Cardiac muscle cell (in vitro differentiated cells and primary cell): ENCODE data around the gene PNPLA6. TPM values are rescaled to one million over a fixed set of nuclear protein-coding genes. Genes with fewer than 3 reads are reported as not detected.
A peak's percentile ranks its signal among the peaks of the same experiment; 100 is the strongest.

Experiments used
- DNase-seq, 2 donors: peaks; one replicate each; pipeline versions ENCODE4 v3.0.0 to v3.0.0-alpha.2; 2010 to 2017; ENCODE audit warnings: low read depth in 1 of 2, low spot score in 1 of 2
- H3K27ac ChIP-seq: fragments of 200-600 bp; sonication (generic); 2 replicates; pipeline ENCODE4 v1.5.1; 2016
- H3K27me3 ChIP-seq: fragments of 200-600 bp; sonication (generic); 2 replicates; pipeline ENCODE4 v1.6.0; 2016; ENCODE audit warnings: control low read depth
- H3K36me3 ChIP-seq: fragments of 200-600 bp; sonication (generic); 2 replicates; pipeline ENCODE4 v1.5.1; 2016; ENCODE audit warnings: control low read depth
- H3K4me1 ChIP-seq: fragments of 200-600 bp; sonication (generic); 2 replicates; pipeline ENCODE4 v1.8.1; 2017; ENCODE audit warnings: low read depth, mild to moderate bottlenecking, mixed run types
- H3K4me3 ChIP-seq: fragments of 200-600 bp; sonication (generic); 2 replicates; pipeline ENCODE4 v1.5.1; 2016; ENCODE audit warnings: mild to moderate bottlenecking
- H3K9me3 ChIP-seq: fragments of 200-600 bp; sonication (generic); 2 replicates; pipeline ENCODE4 v1.5.1; 2017; ENCODE audit warnings: low read depth, mild to moderate bottlenecking, control low read depth
- polyA plus RNA-seq: library from polyadenylated mRNA; unstranded; fragments of >200 nt; fragmentation: Nextera tagmentation; extraction: Ambion mirVana; gene quantifications from 2 replicates; pipeline ENCODE4 v1.2.1, GENCODE V29; 2016
- total RNA-seq: library from RNA; depleted of rRNA; stranded (reverse); fragments of >200 nt; gene quantifications from 2 replicates; pipeline ENCODE4 v1.2.3, GENCODE V29; 2016
- TF ChIP-seq, protein P1 (sequence below): IDR thresholded peaks from 2 replicates; pipeline ENCODE4 v1.5.1; 2012; ENCODE audit warnings: low read depth, mild to moderate bottlenecking, low read length

PNPLA6 gene
- total and polyA plus RNA-seq, 2 experiments from 2014 or later, result 29.3 to 56.4 TPM

DNA sequence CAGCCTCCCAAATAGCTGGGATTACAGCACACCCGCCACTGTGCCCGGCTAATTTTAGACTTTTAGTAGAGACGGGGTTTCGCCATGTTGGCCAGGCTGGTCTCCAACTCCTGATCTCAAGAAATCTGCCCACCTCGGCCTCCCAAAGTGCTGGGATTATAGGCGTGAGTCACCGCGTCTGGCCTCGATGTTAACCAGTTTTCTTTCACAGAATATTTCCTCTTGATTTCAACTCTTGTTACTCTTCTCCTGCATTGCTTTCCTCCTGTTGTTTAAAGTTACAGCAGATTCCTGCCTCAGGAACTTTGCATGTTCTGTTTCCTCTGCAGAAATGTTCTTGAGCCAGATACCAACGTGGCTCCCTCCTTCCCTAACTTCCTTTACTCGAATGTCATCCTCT, 43.0 kb upstream of the PNPLA6 start:
- Histone ChIP-seq H3K27me3 (peaks cover 9% of the 10 kb centered on the region), H3K9me3 (no peaks in the 10 kb centered on the region), H3K36me3 (no peaks in the 10 kb centered on the region), H3K4me3 (no peak overlapping the region), H3K27ac (no peak overlapping the region), H3K4me1 (no peaks in the 10 kb centered on the region)
- DNase-seq, result no peak
- TF ChIP-seq, protein P1, sequence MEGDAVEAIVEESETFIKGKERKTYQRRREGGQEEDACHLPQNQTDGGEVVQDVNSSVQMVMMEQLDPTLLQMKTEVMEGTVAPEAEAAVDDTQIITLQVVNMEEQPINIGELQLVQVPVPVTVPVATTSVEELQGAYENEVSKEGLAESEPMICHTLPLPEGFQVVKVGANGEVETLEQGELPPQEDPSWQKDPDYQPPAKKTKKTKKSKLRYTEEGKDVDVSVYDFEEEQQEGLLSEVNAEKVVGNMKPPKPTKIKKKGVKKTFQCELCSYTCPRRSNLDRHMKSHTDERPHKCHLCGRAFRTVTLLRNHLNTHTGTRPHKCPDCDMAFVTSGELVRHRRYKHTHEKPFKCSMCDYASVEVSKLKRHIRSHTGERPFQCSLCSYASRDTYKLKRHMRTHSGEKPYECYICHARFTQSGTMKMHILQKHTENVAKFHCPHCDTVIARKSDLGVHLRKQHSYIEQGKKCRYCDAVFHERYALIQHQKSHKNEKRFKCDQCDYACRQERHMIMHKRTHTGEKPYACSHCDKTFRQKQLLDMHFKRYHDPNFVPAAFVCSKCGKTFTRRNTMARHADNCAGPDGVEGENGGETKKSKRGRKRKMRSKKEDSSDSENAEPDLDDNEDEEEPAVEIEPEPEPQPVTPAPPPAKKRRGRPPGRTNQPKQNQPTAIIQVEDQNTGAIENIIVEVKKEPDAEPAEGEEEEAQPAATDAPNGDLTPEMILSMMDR, result no peak

DNA sequence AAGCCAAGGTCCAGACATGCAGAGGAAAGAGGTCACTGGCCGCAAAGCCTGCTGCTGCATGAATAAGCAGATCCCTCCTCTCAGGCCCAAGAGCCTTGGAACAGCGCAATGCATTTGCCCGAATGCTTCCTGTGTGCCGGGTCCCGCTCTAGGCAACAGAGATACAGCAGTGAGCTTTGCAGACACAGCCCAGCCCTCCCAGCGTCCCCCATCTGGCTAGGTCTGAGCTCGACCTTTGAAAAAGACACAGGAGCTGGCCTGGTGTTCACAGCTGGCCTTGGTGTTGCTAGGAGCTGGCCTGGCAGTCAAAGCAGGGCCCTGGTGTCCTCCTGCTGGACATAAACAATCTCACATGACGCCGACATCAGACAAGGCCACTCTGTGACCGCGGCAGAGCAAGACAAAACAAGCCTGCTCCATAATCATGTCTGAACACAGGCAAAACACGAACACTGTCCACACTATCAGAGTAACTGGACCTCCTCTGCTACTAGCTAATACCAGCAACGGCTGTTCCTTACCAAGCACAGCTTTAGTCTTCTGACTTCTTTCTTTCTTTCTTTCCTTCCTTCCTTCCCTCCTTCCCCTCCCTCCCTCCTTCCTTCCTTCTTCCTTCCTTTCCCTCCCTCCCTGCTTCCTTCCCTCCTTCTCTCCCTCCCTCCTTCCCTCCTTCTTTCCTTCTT, 41.0 kb upstream of the PNPLA6 start:
- peak in 1 of 2 donors; percentile 58 for DNase-seq
- Histone ChIP-seq H3K27me3 (peaks cover 13% of the 10 kb centered on the region), H3K4me3 (no peak overlapping the region)

DNA sequence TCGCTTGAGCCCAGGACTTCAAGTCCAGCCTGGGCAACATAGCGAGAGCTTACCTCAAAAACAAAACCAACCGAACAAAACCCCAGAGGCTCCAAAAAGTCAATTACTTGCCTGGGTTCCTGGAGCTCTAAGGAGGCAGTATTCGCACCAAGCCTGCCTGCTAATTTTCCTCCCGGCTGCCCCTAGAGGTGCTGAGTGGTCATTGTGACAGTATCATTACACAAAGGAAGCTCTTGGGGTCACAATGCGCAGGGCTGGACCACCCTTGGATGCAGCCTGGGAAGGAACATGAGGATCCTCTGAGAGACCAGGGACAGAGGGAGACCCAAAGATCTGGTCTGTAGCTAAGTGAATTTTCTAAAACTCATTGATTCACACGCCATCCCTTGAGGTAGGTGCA, 38.2 kb upstream of the PNPLA6 start:
- H3K4me1 ChIP-seq, result no peaks in the 10 kb centered on the region
- no peaks in the 10 kb centered on the region for H3K36me3 ChIP-seq
- H3K9me3 ChIP-seq, result no peaks in the 10 kb centered on the region
- H3K4me3 ChIP-seq, result no peak overlapping the region
- peaks cover 41% of the 10 kb centered on the region for H3K27me3 ChIP-seq
- TF ChIP-seq, protein P1, result peak; percentile 52
- DNase-seq, result no peak
- H3K27ac ChIP-seq, result no peak overlapping the region

More for the DNA sequence above, 41.0 kb upstream of the PNPLA6 start:
- H3K9me3 ChIP-seq, result no peaks in the 10 kb centered on the region
- TF ChIP-seq, protein P1, result no peak
- H3K27ac ChIP-seq, result no peak overlapping the region
- no peaks in the 10 kb centered on the region for H3K36me3 ChIP-seq
- H3K4me1 ChIP-seq, result no peaks in the 10 kb centered on the region

DNA sequence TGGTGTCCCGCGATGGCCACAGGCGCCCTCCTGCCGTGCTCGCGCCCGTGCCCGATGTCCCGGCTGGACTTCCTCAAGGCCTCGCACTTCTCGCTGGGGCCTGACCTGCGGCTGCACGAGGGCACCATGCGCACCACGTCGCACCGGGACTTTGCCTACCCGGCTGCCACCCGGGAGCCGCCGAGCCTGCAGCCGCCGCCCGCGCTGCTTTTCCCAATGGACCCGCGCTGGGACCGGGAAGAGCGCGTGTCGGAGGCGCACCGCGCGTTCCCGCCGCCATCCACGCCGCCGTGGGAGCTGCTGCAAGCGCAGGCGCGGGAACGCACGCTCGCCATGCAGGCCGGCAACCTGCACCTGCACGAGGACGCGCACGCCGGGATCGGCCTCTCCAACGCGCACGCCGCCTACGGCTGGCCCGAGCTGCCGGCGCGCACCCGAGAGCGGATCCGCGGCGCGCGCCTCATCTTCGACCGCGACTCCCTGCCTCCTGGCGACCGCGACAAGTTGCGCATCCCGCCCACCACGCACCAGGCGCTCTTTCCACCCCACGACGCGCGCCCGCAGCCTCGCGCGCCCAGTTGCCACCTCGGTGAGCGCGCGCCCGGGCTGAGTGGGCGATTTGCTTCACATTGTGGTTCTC, 34.6 kb upstream of the PNPLA6 start:
- peak overlapping the region; percentile 27 for H3K4me3 ChIP-seq
- no peaks in the 10 kb centered on the region for H3K36me3 ChIP-seq
- H3K27me3 ChIP-seq, result peaks cover 55% of the 10 kb centered on the region
- no peak overlapping the region for H3K27ac ChIP-seq
- TF ChIP-seq, protein P1, result no peak
- H3K4me1 ChIP-seq, result peaks cover 6% of the 10 kb centered on the region
- no peaks in the 10 kb centered on the region for H3K9me3 ChIP-seq
- peak in 1 of 2 donors; percentile 78 for DNase-seq

DNA sequence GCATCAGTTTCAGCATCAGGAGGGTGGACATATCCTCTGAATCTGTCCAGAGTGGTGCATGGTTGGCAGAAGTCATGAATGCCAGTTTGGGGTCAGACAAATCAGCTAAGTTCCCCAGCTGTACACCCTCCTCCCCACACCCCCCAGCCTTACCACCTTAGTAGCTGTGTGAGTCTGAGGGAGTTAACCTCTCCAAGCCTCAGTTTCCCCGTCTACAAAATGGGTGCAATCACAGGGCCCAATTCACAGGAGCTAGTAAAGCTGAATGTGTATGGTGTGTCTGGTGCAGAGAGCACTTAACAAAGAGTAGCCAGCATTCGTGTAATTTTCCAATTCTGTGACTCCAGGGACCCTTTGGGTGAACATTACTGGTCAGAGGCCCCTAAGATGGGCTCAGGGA, 33.0 kb upstream of the PNPLA6 start:
- Histone ChIP-seq H3K4me1 (peaks cover 6% of the 10 kb centered on the region), H3K27me3 (peaks cover 47% of the 10 kb centered on the region), H3K4me3 (no peak overlapping the region), H3K36me3 (no peaks in the 10 kb centered on the region), H3K27ac (no peak overlapping the region), H3K9me3 (no peaks in the 10 kb centered on the region)
- TF ChIP-seq, protein P1, result no peak
- DNase-seq, result no peak
